Neural cell (in vitro differentiated cells): ENCODE results near the gene KRT80. TPM values are rescaled to one million over a fixed set of nuclear protein-coding genes. Genes with fewer than 3 reads are reported as not detected.

ENCODE experiments used
- H2AFZ ChIP-seq: fragments of 200-600, 300-800 bp; sonication (generic), shearing (Covaris generic); 2 replicates; pipeline ENCODE4 v1.6.0; 2014; ENCODE audit warnings: low read depth, mild to moderate bottlenecking, antibody characterized with exemption, low read length, moderate library complexity
- H3F3A ChIP-seq: fragments of 200-600 bp; shearing (Covaris generic); 2 replicates; pipeline ENCODE4 v1.6.1; 2016; ENCODE audit warnings: mild to moderate bottlenecking, moderate library complexity, mixed read lengths, antibody characterized with exemption, low read length; ENCODE audit not compliant: insufficient read depth, poor library complexity, severe bottlenecking
- H3K27ac ChIP-seq: fragments of 200-600, 300-800 bp; sonication (generic), shearing (Covaris generic); 2 replicates; pipeline ENCODE4 v1.5.1; 2014; ENCODE audit warnings: mild to moderate bottlenecking, low read length, moderate library complexity
- H3K27me3 ChIP-seq: fragments of 300-800, 200-600 bp; sonication (generic), shearing (Covaris generic); 2 replicates; pipeline ENCODE4 v1.6.0; 2014; ENCODE audit warnings: mild to moderate bottlenecking, low read depth, low read length, moderate library complexity; ENCODE audit not compliant: insufficient read depth
- H3K36me3 ChIP-seq: fragments of 300-800, 200-600 bp; sonication (generic), shearing (Covaris generic); 2 replicates; pipeline ENCODE4 v1.5.1; 2014; ENCODE audit warnings: mild to moderate bottlenecking, antibody characterized with exemption, low read length, moderate library complexity; ENCODE audit not compliant: insufficient read depth
- H3K4me2 ChIP-seq: fragments of 300-800, 200-600 bp; sonication (generic), shearing (Covaris generic); 2 replicates; pipeline ENCODE4 v1.6.0; 2014; ENCODE audit warnings: mild to moderate bottlenecking, low read length
- H3K4me3 ChIP-seq: fragments of 300-800, 200-600 bp; sonication (generic), shearing (Covaris generic); 2 replicates; pipeline ENCODE4 v1.5.1; 2014; ENCODE audit warnings: mild to moderate bottlenecking, low read length, moderate library complexity
- H3K79me2 ChIP-seq: fragments of 200-600 bp; shearing (Covaris generic); replicated peaks from 2 replicates; pipeline ENCODE4 v1.6.0; 2014; ENCODE audit warnings: mild to moderate bottlenecking, low read length, moderate library complexity; ENCODE audit not compliant: insufficient read depth
- H3K9ac ChIP-seq: fragments of 300-800, 200-600 bp; sonication (generic), shearing (Covaris generic); 2 replicates; pipeline ENCODE4 v1.6.1; 2016; ENCODE audit warnings: mild to moderate bottlenecking, low read length, mixed read lengths
- H3K9me2 ChIP-seq: fragments of 200-600 bp; shearing (Covaris generic); 2 replicates; pipeline ENCODE4 v1.6.1; 2016; ENCODE audit warnings: mild to moderate bottlenecking, low read length, mixed read lengths; ENCODE audit not compliant: insufficient read depth
- H3K9me3 ChIP-seq: fragments of 200-600, 300-800 bp; sonication (generic), shearing (Covaris generic); 2 replicates; pipeline ENCODE4 v1.6.1; 2016; ENCODE audit warnings: mild to moderate bottlenecking, mixed run types, low read length, moderate library complexity, mixed read lengths
- H4K20me1 ChIP-seq: fragments of 200-600 bp; shearing (Covaris generic); 2 replicates; pipeline ENCODE4 v1.6.1; 2016; ENCODE audit warnings: mild to moderate bottlenecking, mixed run types; ENCODE audit not compliant: insufficient read depth
- CTCF ChIP-seq: fragments of 450-650 bp; IDR thresholded peaks from 2 replicates; pipeline ENCODE4 v1.5.1; 2014; ENCODE audit warnings: antibody characterized with exemption, mild to moderate bottlenecking, moderate library complexity; ENCODE audit not compliant: poor library complexity, severe bottlenecking
- EP300 ChIP-seq: fragments of 450-650 bp; conservative IDR thresholded peaks from 2 replicates; pipeline ENCODE4 v1.6.1; 2014; ENCODE audit warnings: antibody characterized with exemption, mild to moderate bottlenecking, moderate library complexity; ENCODE audit not compliant: poor library complexity, severe bottlenecking
- EZH2 ChIP-seq: fragments of 200-600, 300-800 bp; shearing (Covaris generic), sonication (generic); IDR thresholded peaks from 2 replicates; pipeline ENCODE4 v1.6.1; 2014; ENCODE audit warnings: antibody characterized with exemption, low read length, borderline replicate concordance, mild to moderate bottlenecking; ENCODE audit not compliant: insufficient read depth, poor library complexity, severe bottlenecking
- MXI1 ChIP-seq: fragments of 450-650 bp; conservative IDR thresholded peaks from 2 replicates; pipeline ENCODE4 v1.6.1; 2014; ENCODE audit warnings: antibody characterized with exemption, mild to moderate bottlenecking; ENCODE audit not compliant: poor library complexity, severe bottlenecking
- POLR2AphosphoS5 ChIP-seq: IDR thresholded peaks from 2 replicates; pipeline ENCODE4 v1.6.1; 2012
- RAD21 ChIP-seq: fragments of 450-650 bp; conservative IDR thresholded peaks from 2 replicates; pipeline ENCODE4 v1.6.1; 2014; ENCODE audit warnings: antibody characterized with exemption, mild to moderate bottlenecking, moderate library complexity
- REST ChIP-seq: IDR thresholded peaks from 2 replicates; pipeline ENCODE4 v1.6.1; 2012; ENCODE audit warnings: borderline replicate concordance
- SMC3 ChIP-seq: fragments of 450-650 bp; conservative IDR thresholded peaks from 2 replicates; pipeline ENCODE4 v1.6.1; 2014; ENCODE audit warnings: antibody characterized with exemption, mild to moderate bottlenecking, moderate library complexity; ENCODE audit not compliant: poor library complexity
- TAF1 ChIP-seq: IDR thresholded peaks from 2 replicates; pipeline ENCODE4 v1.6.1; 2012; ENCODE audit warnings: low read depth
- polyA plus RNA-seq: library from polyadenylated mRNA; depleted of rRNA; stranded (reverse); fragments of >200 nt; gene quantifications from 2 replicates; pipeline ENCODE4 v1.2.3, GENCODE V29; 2014

The KRT80 gene
- polyA plus RNA-seq, 1 donor from 2014 or later = not detected

- Histone ChIP-seq H3K9me3 (no peaks in the 10 kb centered on the region), H4K20me1 (no peaks in the 10 kb centered on the region), H3K4me2 (no peak overlapping the region), H3K36me3 (no peaks in the 10 kb centered on the region), H3K9ac (no peak overlapping the region), H3K79me2 (no peaks in the 10 kb centered on the region), H3K9me2 (no peaks in the 10 kb centered on the region), H3K27me3 (no peaks in the 10 kb centered on the region), H3K27ac (no peak overlapping the region), H2AFZ (no peak overlapping the region), H3F3A (no peaks in the 10 kb centered on the region), H3K4me3 (no peak overlapping the region)
- TF ChIP-seq EZH2 (no peak), MXI1 (no peak), CTCF (no peak)
These were observed 21.0 kb downstream of the KRT80 start for GRCh38 chr12:52170827-52171226.

- Histone ChIP-seq H4K20me1 (no peaks in the 10 kb centered on the region), H3F3A (no peaks in the 10 kb centered on the region)
- TF ChIP-seq SMC3 (no peak), MXI1 (no peak), RAD21 (no peak), TAF1 (no peak), EP300 (no peak), POLR2AphosphoS5 (no peak), REST (no peak), CTCF (no peak), EZH2 (no peak)
These were observed 21.9 kb downstream of the KRT80 start for GRCh38 chr12:52169886-52170285.

More at GRCh38 chr12:52169886-52170285, 21.9 kb downstream of the KRT80 start:
- Histone ChIP-seq H3K4me2 (no peak overlapping the region), H3K9me3 (no peaks in the 10 kb centered on the region), H3K9ac (no peak overlapping the region), H3K79me2 (no peaks in the 10 kb centered on the region), H3K27ac (no peak overlapping the region), H3K27me3 (no peaks in the 10 kb centered on the region), H3K36me3 (no peaks in the 10 kb centered on the region), H3K4me3 (no peak overlapping the region), H3K9me2 (no peaks in the 10 kb centered on the region), H2AFZ (no peak overlapping the region)
